Fibroblast of villous mesenchyme (primary cell): ENCODE data around the gene GNS. TPM values are rescaled to one million over a fixed set of nuclear protein-coding genes. Genes with fewer than 3 reads are reported as not detected.
A peak's percentile ranks its signal among the peaks of the same experiment; 100 is the strongest.
"Not testable (repeated sequence)": the region's sequence is repeated elsewhere in the genome, so short reads cannot be mapped to it uniquely, and the experiment has no call there.

Experiments
- DNase-seq: peaks from one replicate; pipeline ENCODE4 v3.0.0-alpha.2; 2010; ENCODE audit warnings: low read depth
- H3K4me3 ChIP-seq: 2 replicates; pipeline ENCODE4 v1.5.1; 2011; ENCODE audit warnings: low read depth, mild to moderate bottlenecking, low read length
- CTCF ChIP-seq: IDR thresholded peaks from 2 replicates; pipeline ENCODE4 v1.5.1; 2012; ENCODE audit warnings: low read depth, mild to moderate bottlenecking, low read length; ENCODE audit not compliant: insufficient read depth
- total RNA-seq: library from RNA; depleted of rRNA; stranded (reverse); fragments of >200 nt; gene quantifications from 2 replicates; pipeline ENCODE4 v1.2.3, GENCODE V29; 2012

Gene GNS
- total RNA-seq, 1 donor: 166 TPM

GRCh38 chr12:64780132-64780530, 20.9 kb upstream of the GNS start:
- no peak for TF ChIP-seq CTCF
- no peak for DNase-seq
- peak overlapping the region; percentile 44 for H3K4me3 ChIP-seq

GRCh38 chr12:64779354-64779974, 20.3 kb upstream of the GNS start:
- no peak for TF ChIP-seq CTCF
- DNase-seq: no peak
- no peak overlapping the region for H3K4me3 ChIP-seq

GRCh38 chr12:64775147-64775736, 16.0 kb upstream of the GNS start:
- H3K4me3 ChIP-seq, DNase-seq: not testable (repeated sequence)

GRCh38 chr12:64773386-64773785, 14.2 kb upstream of the GNS start:
- no peak for TF ChIP-seq CTCF
- no peak for DNase-seq
- H3K4me3 ChIP-seq: no peak overlapping the region

GRCh38 chr12:64767495-64767894, 8.3 kb upstream of the GNS start:
- no peak for DNase-seq
- TF ChIP-seq CTCF: no peak

GRCh38 chr12:64760808-64761573, 1.8 kb upstream of the GNS start:
- H3K4me3 ChIP-seq: no peak overlapping the region
- DNase-seq: no peak
- TF ChIP-seq CTCF: no peak

More at GRCh38 chr12:64767495-64767894, 8.3 kb upstream of the GNS start:
- H3K4me3 ChIP-seq: no peak overlapping the region

GRCh38 chr12:64757771-64758170, 1.4 kb downstream of the GNS start:
- no peak for DNase-seq
- no peak for TF ChIP-seq CTCF
- no peak overlapping the region for H3K4me3 ChIP-seq
